Ascending aorta (tissue), 2 donors: ENCODE measurements around the gene SMS. TPM values are rescaled to one million over a fixed set of nuclear protein-coding genes. Genes with fewer than 3 reads are reported as not detected.

ENCODE experiments used
- DNase-seq, 2 donors: peaks; one replicate each; pipeline ENCODE4 v3.0.0-alpha.2; 2019; ENCODE audit warnings: low spot score in 2 of 2
- H3K27ac ChIP-seq, 2 donors: fragments of 200-600 bp; sonication (generic); one replicate each; pipeline ENCODE4 v1.5.1; 2016 to 2017; ENCODE audit warnings: mild to moderate bottlenecking in 1 of 2
- H3K27me3 ChIP-seq: fragments of 200-600 bp; sonication (generic); one replicate; pipeline ENCODE4 v1.5.1; 2017
- H3K36me3 ChIP-seq, 2 donors: fragments of 200-600 bp; sonication (generic); one replicate each; pipeline ENCODE4 v1.5.1; 2016
- H3K4me1 ChIP-seq, 2 donors: fragments of 200-600 bp; sonication (generic); one replicate each; pipeline ENCODE4 v1.5.1; 2016 to 2017; ENCODE audit warnings: mild to moderate bottlenecking in 1 of 2
- H3K4me3 ChIP-seq, 2 donors: fragments of 200-600 bp; sonication (generic); one replicate each; pipeline ENCODE4 v1.5.1; 2016 to 2017; ENCODE audit warnings: mild to moderate bottlenecking in 1 of 2
- H3K9me3 ChIP-seq, 2 donors: fragments of 200-600 bp; sonication (generic); one replicate each; pipeline ENCODE4 v1.5.1; 2016
- intact Hi-C: fragments of 100-400 bp; cut with DNase I; formaldehyde crosslinking; loops from one replicate; pipeline ENCODE4 v1.15.1; 2023
- total RNA-seq: library from RNA; depleted of rRNA; stranded (reverse); fragments of >200 nt; gene quantifications from one replicate; pipeline ENCODE4 v1.1.0, GENCODE V29; 2016
- TF ChIP-seq, protein P1 (sequence below), 3 experiments: fragments of 200-600 bp in 2 of 3; fragments of 450-650 bp in 1 of 3; sonication (generic) in 2 of 3; IDR thresholded peaks; one replicate each; pipeline ENCODE4 v1.5.1; 2016 to 2019; ENCODE audit warnings: antibody characterized with exemption in 3 of 3, mild to moderate bottlenecking in 1 of 3, moderate library complexity in 1 of 3

The SMS gene
- 35.1 TPM for total RNA-seq

DNA sequence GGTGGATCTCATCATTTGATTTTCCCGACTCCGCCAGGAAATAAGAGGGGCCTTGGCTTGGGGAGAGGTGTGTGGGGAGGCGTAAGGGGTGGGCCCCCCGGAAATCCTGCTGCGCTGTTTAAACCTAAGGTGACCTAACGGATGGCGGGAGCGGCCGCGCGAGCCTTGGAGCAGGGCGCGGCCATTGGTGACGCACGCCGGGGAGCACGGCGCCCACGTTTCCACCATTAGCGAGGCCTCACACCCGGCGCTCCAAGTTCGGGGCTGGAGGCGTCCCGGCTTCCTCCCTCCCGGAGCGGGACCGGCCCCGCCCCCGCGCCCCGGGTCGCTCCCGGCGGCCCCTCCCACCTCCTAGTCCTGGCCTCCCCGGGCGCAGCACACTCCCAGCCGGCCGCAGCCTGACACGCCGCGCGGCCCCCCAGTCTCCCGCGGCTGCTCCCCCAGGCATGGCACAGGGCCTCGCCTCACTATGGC lies at the start of gene SMS:
Gene SMS (plus strand): TSS at position 354 of the 474 bp plus-strand sequence. CDS start 116 bp downstream, at position 470.
- H3K4me1 ChIP-seq: peaks cover 0 to 5% of the 10 kb centered on the region in 2 donors
- peak; percentile 29 to 88 for DNase-seq
- H3K4me3 ChIP-seq: peak within 1 kb of the TSS; percentile 68 to 82
- H3K36me3 ChIP-seq: no peaks in the 10 kb centered on the region
- H3K27ac ChIP-seq: peak within 1 kb of the TSS; percentile 76 to 82
- no peaks in the 10 kb centered on the region for H3K9me3 ChIP-seq
- intact Hi-C loops: loop anchor here (1.0 to 5.0 kb wide), 2 partner anchors 8 to 37 kb away; no protein-coding TSS in a partner anchor
- TF ChIP-seq, protein P1, sequence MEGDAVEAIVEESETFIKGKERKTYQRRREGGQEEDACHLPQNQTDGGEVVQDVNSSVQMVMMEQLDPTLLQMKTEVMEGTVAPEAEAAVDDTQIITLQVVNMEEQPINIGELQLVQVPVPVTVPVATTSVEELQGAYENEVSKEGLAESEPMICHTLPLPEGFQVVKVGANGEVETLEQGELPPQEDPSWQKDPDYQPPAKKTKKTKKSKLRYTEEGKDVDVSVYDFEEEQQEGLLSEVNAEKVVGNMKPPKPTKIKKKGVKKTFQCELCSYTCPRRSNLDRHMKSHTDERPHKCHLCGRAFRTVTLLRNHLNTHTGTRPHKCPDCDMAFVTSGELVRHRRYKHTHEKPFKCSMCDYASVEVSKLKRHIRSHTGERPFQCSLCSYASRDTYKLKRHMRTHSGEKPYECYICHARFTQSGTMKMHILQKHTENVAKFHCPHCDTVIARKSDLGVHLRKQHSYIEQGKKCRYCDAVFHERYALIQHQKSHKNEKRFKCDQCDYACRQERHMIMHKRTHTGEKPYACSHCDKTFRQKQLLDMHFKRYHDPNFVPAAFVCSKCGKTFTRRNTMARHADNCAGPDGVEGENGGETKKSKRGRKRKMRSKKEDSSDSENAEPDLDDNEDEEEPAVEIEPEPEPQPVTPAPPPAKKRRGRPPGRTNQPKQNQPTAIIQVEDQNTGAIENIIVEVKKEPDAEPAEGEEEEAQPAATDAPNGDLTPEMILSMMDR (IDR thresholded peaks at IDR 0.05): no peak
- H3K27me3 ChIP-seq: no peaks in the 10 kb centered on the region

DNA sequence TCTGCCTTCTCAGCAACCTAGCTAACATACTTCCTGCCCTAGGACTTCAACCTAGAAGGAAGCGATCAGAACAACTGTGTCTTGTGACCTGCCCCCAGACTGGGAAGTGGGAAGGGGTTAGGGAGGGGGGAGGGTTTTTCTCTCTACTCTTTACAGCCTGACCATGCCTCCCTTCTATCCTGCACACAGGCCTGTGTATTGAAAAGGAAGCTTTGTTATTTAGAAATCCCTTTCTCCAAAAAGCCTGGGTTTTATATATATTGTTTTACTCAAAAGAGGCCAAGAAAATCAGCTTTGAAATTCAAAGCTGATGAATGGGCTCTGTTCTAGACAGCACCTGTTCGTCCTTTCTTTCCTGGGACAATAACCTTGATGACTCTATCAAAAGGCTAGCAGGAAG lies 35.2 kb upstream of the SMS start:
- Histone ChIP-seq H3K36me3 (no peaks in the 10 kb centered on the region), H3K27ac (no peak overlapping the region), H3K4me3 (no peak overlapping the region), H3K4me1 (no peaks in the 10 kb centered on the region), H3K9me3 (no peaks in the 10 kb centered on the region), H3K27me3 (no peaks in the 10 kb centered on the region)
- intact Hi-C loops: no loop called here
- DNase-seq: no peak
- TF ChIP-seq, protein P1 (IDR thresholded peaks at IDR 0.05): no peak

DNA sequence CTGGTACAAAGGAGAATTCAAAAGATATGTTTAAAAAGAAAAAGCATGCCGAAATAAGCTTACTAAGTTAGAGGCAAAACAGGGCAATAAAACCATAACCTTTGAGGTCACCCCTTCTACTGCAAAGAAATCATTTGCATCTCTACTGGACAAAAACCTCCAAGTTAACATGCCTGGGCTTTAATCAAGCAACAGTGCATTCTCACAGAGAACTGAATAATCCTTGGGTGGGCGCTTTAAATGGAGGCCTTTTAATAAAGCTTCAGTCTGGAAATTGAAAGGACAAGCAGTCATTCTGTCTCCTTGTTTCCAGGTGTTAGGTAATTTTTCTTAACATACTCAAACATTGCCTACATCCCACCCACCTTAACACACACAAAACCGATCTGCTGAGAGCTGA lies 34.6 kb upstream of the SMS start:
- no peak for DNase-seq
- intact Hi-C loops: no loop called here
- Histone ChIP-seq H3K27me3 (no peaks in the 10 kb centered on the region), H3K9me3 (no peaks in the 10 kb centered on the region), H3K4me1 (no peaks in the 10 kb centered on the region), H3K4me3 (no peak overlapping the region), H3K27ac (no peak overlapping the region), H3K36me3 (no peaks in the 10 kb centered on the region)
- TF ChIP-seq, protein P1 (IDR thresholded peaks at IDR 0.05): no peak

DNA sequence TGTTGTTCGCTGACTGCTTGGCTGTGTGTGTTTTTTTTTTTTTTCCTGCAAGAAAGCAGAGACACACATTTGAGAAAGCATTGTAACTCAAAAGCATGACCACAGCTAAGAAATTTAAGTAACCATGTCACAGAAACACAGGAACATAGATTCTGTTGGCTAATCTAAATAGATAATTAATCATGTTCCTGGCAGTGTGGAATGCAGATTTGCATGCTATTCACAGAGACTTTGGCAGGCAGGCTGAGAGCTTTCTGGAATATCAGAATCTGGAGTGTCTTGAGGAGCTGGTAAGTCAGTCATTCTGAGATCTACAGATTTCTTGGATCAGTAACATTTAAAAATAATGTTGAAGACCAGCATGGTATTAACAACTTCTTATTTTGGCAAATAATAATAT lies 33.2 kb upstream of the SMS start:
- DNase-seq: no peak
- Histone ChIP-seq H3K4me3 (no peak overlapping the region), H3K27me3 (no peaks in the 10 kb centered on the region), H3K9me3 (no peaks in the 10 kb centered on the region), H3K36me3 (no peaks in the 10 kb centered on the region), H3K4me1 (no peaks in the 10 kb centered on the region), H3K27ac (no peak overlapping the region)
- TF ChIP-seq, protein P1 (IDR thresholded peaks at IDR 0.05): no peak
- intact Hi-C loops: no loop called here

DNA sequence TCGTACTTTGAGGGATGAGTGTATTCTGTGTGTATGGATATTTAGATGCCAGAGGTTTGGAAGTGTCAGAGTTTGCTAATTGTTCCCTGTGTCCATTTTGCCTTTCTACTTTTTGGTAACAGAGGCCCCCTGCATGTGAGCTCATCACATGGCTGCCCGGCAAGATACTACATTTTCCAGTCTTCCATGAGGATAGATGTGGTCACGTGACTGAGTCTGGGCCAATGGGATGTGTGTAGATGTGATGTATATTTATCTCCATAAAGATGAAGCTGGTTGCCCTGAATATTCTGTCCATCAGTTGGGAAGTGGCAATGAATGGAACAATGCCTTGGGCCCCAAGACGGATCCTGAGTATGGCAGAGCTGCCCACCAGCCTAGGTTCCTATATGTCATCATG lies 29.0 kb upstream of the SMS start:
- H3K27me3 ChIP-seq: no peaks in the 10 kb centered on the region
- H3K36me3 ChIP-seq: no peaks in the 10 kb centered on the region
- no peak overlapping the region for H3K4me3 ChIP-seq
- H3K27ac ChIP-seq: no peak overlapping the region
- TF ChIP-seq, protein P1 (IDR thresholded peaks at IDR 0.05): no peak
- no peak for DNase-seq
- no peaks in the 10 kb centered on the region for H3K9me3 ChIP-seq
- no peaks in the 10 kb centered on the region for H3K4me1 ChIP-seq
- intact Hi-C loops: no loop called here

DNA sequence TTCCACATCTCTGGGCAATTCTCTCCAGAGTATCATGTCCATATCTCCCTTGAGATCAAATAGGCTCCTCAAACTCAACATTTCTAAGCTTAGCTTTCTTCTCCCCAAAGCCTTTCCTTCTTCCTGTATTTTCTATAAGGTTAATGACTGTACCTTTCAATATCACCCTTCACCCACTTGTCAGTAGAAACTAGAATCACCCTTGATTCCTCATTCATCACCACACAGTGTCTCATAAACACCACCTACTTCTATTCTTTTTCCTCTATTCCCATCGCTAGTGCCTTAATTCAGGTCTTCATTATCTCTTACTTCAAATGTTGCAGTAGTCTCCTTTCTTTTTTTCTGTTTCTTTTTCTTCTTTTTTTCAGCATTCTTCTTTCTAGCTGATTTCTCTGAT lies 28.3 kb upstream of the SMS start:
- intact Hi-C loops: no loop called here
- TF ChIP-seq, protein P1 (IDR thresholded peaks at IDR 0.05): no peak
- H3K4me3 ChIP-seq: no peak overlapping the region
- H3K9me3 ChIP-seq: no peaks in the 10 kb centered on the region
- no peaks in the 10 kb centered on the region for H3K4me1 ChIP-seq
- H3K27me3 ChIP-seq: no peaks in the 10 kb centered on the region
- H3K36me3 ChIP-seq: no peaks in the 10 kb centered on the region
- DNase-seq: no peak
- H3K27ac ChIP-seq: no peak overlapping the region
